Mucosa of rectum (tissue), 2 donors: Measurements from ENCODE around the gene KASH5.
A peak's percentile ranks its signal among the peaks of the same experiment; 100 is the strongest.
"Not testable (repeated sequence)": the region's sequence is repeated elsewhere in the genome, so short reads cannot be mapped to it uniquely, and the experiment has no call there.

ENCODE experiments used
- H3K27ac ChIP-seq, 2 donors: one replicate each; pipeline ENCODE4 v1.7.0; 2013; ENCODE audit warnings: inconsistent platforms in 2 of 2, low read depth in 2 of 2, low read length in 2 of 2
- H3K27me3 ChIP-seq, 2 donors: one replicate each; pipeline ENCODE4 v1.7.0; 2013; ENCODE audit warnings: low read length in 2 of 2; ENCODE audit not compliant: control insufficient read depth in 2 of 2, insufficient read depth in 2 of 2
- H3K36me3 ChIP-seq, 2 donors: one replicate each; pipeline ENCODE4 v1.7.0; 2013; ENCODE audit warnings: low read length in 2 of 2; ENCODE audit not compliant: control insufficient read depth in 2 of 2, insufficient read depth in 2 of 2
- H3K4me1 ChIP-seq, 2 donors: one replicate each; pipeline ENCODE4 v1.7.0; 2013; ENCODE audit warnings: low read length in 2 of 2, mild to moderate bottlenecking in 1 of 2; ENCODE audit not compliant: control insufficient read depth in 2 of 2, insufficient read depth in 2 of 2
- H3K4me3 ChIP-seq, 2 donors: one replicate each; pipeline ENCODE4 v1.7.0; 2013; ENCODE audit warnings: low read length in 2 of 2
- H3K9ac ChIP-seq, 2 donors: one replicate each; pipeline ENCODE4 v1.7.0; 2013; ENCODE audit warnings: low read length in 2 of 2, low read depth in 1 of 2, mild to moderate bottlenecking in 1 of 2
- H3K9me3 ChIP-seq, 2 donors: one replicate each; pipeline ENCODE4 v1.7.0; 2013; ENCODE audit warnings: low read length in 2 of 2; ENCODE audit not compliant: control insufficient read depth in 2 of 2
- donor health status: healthy.
- donor health status: Normal muscosa, but diverticular disease.

Gene KASH5

GRCh38 chr19:49362048-49362928 lies 25.8 kb upstream of the KASH5 start, which contains the start of gene TEAD2:
TEAD2 (minus strand) TSS chr19:49362416; CDS start chr19:49360075, 2,341 bp downstream.
- H3K36me3 ChIP-seq, result no peaks in the 10 kb centered on the region
- peak within 1 kb of the TSS; percentile 80 to 84 for H3K27ac ChIP-seq
- H3K27me3 ChIP-seq, result peaks cover 0 to 4% of the 10 kb centered on the region in 2 donors
- no peaks in the 10 kb centered on the region for H3K9me3 ChIP-seq
- H3K4me1 ChIP-seq, result peaks cover 7 to 12% of the 10 kb centered on the region in 2 donors
- H3K9ac ChIP-seq, result peak within 1 kb of the TSS; percentile 72 to 74
- peak within 1 kb of the TSS; percentile 72 to 74 for H3K4me3 ChIP-seq

- peak overlapping the region; percentile 77 to 80 for H3K27ac ChIP-seq
- peaks cover 0 to 4% of the 10 kb centered on the region in 2 donors for H3K27me3 ChIP-seq
- H3K36me3 ChIP-seq, result no peaks in the 10 kb centered on the region
- H3K9ac ChIP-seq, result peak overlapping the region; percentile 52 to 74
- H3K4me1 ChIP-seq, result peaks cover 7 to 12% of the 10 kb centered on the region in 2 donors
- H3K4me3 ChIP-seq, result peak overlapping the region; percentile 61 to 72
- H3K9me3 ChIP-seq, result no peaks in the 10 kb centered on the region
Measured at GRCh38 chr19:49362929-49363267, 25.2 kb upstream of the KASH5 start.

GRCh38 chr19:49363268-49364082 lies 24.6 kb upstream of the KASH5 start, which contains the start of gene DKKL1:
DKKL1 (plus strand) TSS chr19:49363877; CDS start chr19:49363999, 122 bp downstream.
- H3K4me3 ChIP-seq, result peak within 1 kb of the TSS; percentile 61 to 72
- H3K27me3 ChIP-seq, result peaks cover 0 to 4% of the 10 kb centered on the region in 2 donors
- peak within 1 kb of the TSS; percentile 77 to 80 for H3K27ac ChIP-seq
- H3K36me3 ChIP-seq, result no peaks in the 10 kb centered on the region
- no peaks in the 10 kb centered on the region for H3K9me3 ChIP-seq
- peak within 1 kb of the TSS; percentile 61 to 74 for H3K9ac ChIP-seq
- peaks cover 7 to 12% of the 10 kb centered on the region in 2 donors for H3K4me1 ChIP-seq

- Histone ChIP-seq H3K4me1 (peaks cover 7 to 12% of the 10 kb centered on the region in 2 donors), H3K4me3 (peak overlapping the region; percentile 52 to 58), H3K27me3 (peaks cover 0 to 4% of the 10 kb centered on the region in 2 donors), H3K36me3 (no peaks in the 10 kb centered on the region), H3K9ac (no peak overlapping the region), H3K9me3 (peaks cover 0 to 4% of the 10 kb centered on the region in 2 donors), H3K27ac (peak overlapping the region in 1 of 2 donors; percentile 56)
Measured at GRCh38 chr19:49364083-49364737, 23.8 kb upstream of the KASH5 start.

GRCh38 chr19:49366110-49366509 lies 21.9 kb upstream of the KASH5 start:
- Histone ChIP-seq H3K27me3 (peaks cover 0 to 4% of the 10 kb centered on the region in 2 donors), H3K4me3 (no peak overlapping the region), H3K9ac (no peak overlapping the region), H3K9me3 (peaks cover 0 to 10% of the 10 kb centered on the region in 2 donors), H3K27ac (no peak overlapping the region), H3K4me1 (peaks cover 7 to 12% of the 10 kb centered on the region in 2 donors), H3K36me3 (no peaks in the 10 kb centered on the region)

- Histone ChIP-seq H3K9me3 (peaks cover 0 to 10% of the 10 kb centered on the region in 2 donors), H3K27ac (no peak overlapping the region), H3K27me3 (no peaks in the 10 kb centered on the region)
Measured at GRCh38 chr19:49368711-49369358, 19.2 kb upstream of the KASH5 start.

GRCh38 chr19:49371184-49371583 lies 16.9 kb upstream of the KASH5 start:
- Histone ChIP-seq H3K9ac (no peak overlapping the region), H3K4me1 (no peaks in the 10 kb centered on the region), H3K27ac (no peak overlapping the region), H3K4me3 (no peak overlapping the region), H3K27me3 (peaks cover 0 to 2% of the 10 kb centered on the region in 2 donors), H3K9me3 (peaks cover 0 to 10% of the 10 kb centered on the region in 2 donors), H3K36me3 (no peaks in the 10 kb centered on the region)

More at GRCh38 chr19:49368711-49369358, 19.2 kb upstream of the KASH5 start:
- H3K36me3 ChIP-seq, result no peaks in the 10 kb centered on the region
- no peaks in the 10 kb centered on the region for H3K4me1 ChIP-seq
- H3K9ac ChIP-seq, result no peak overlapping the region
- H3K4me3 ChIP-seq, result no peak overlapping the region

GRCh38 chr19:49373174-49373573 lies 14.9 kb upstream of the KASH5 start:
- not testable (repeated sequence) for H3K4me1 ChIP-seq, H3K36me3 ChIP-seq, H3K4me3 ChIP-seq, H3K27ac ChIP-seq, H3K27me3 ChIP-seq, H3K9ac ChIP-seq
- H3K9me3 ChIP-seq, result peaks cover 0 to 10% of the 10 kb centered on the region in 2 donors

- no peaks in the 10 kb centered on the region for H3K36me3 ChIP-seq
- peaks cover 0 to under 1% of the 10 kb centered on the region in 2 donors for H3K9me3 ChIP-seq
Measured at GRCh38 chr19:49374665-49375434, 13.2 kb upstream of the KASH5 start.

More at GRCh38 chr19:49374665-49375434, 13.2 kb upstream of the KASH5 start:
- Histone ChIP-seq H3K4me1 (no peaks in the 10 kb centered on the region), H3K27me3 (peaks cover 0 to 2% of the 10 kb centered on the region in 2 donors), H3K4me3 (no peak overlapping the region), H3K9ac (no peak overlapping the region), H3K27ac (no peak overlapping the region)
